CD4-positive, alpha-beta T cell treated with Interferon gamma for 1 hour (primary cell): ENCODE data around the gene FXYD4.
A peak's percentile ranks its signal among the peaks of the same experiment; 100 is the strongest.

Source experiments
- DNase-seq: peaks from one replicate; pipeline ENCODE4 v3.0.0-alpha.2; 2020

FXYD4 gene

DNA sequence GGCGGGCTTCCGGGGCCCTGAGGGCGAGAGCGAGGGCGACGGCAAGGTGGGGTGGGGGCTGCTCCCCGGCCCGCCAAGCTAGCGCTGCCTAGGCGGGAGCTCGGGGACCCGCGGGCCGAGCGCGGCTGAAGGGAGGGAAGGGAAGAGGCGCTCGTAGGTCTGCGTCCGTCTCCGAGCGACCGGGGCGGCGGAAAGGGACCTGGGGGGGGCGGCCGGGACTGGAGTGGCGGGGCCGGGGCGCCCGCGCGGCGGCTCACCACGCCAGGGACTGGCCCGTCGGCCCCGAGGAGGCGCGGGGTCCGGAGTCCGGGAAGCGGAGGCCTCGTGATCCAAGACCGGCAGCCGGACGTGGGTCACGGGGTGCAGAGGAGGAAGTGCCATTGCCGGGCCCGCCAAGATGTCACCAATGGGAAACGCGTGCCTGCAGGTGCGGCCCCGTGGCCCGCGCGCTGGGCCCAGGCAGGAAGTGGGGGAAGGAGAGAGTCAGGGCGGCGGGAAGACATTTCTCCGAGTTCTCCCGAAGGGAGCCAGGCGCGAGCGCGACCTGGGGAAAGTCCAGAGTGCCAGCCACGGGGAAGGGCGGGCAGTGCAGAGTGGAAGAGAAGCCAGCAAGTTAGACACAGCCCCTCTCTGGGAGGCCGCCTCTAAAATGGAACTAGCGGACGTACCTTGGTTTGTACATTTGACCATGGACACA lies 25.6 kb downstream of the FXYD4 start:
- peak; percentile 82 for DNase-seq

DNA sequence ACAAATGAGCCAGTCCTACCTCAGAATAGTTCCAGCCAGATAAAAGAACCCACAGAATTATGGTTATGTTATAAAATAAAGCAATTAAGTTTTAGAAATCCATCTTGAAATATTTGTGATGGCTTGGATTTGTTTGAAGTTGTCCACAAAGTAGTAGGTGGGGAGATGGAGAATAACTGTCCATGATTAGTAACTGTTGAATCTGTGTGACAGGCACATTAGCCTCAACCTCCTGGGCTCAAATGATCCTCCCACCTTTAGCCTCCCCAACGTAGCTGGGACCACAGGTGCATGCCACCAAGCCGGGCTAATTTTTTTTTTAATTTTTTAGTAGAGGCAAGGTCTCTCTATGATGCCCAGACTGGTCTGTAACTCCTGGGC lies 27.5 kb downstream of the FXYD4 start:
- DNase-seq: no peak

DNA sequence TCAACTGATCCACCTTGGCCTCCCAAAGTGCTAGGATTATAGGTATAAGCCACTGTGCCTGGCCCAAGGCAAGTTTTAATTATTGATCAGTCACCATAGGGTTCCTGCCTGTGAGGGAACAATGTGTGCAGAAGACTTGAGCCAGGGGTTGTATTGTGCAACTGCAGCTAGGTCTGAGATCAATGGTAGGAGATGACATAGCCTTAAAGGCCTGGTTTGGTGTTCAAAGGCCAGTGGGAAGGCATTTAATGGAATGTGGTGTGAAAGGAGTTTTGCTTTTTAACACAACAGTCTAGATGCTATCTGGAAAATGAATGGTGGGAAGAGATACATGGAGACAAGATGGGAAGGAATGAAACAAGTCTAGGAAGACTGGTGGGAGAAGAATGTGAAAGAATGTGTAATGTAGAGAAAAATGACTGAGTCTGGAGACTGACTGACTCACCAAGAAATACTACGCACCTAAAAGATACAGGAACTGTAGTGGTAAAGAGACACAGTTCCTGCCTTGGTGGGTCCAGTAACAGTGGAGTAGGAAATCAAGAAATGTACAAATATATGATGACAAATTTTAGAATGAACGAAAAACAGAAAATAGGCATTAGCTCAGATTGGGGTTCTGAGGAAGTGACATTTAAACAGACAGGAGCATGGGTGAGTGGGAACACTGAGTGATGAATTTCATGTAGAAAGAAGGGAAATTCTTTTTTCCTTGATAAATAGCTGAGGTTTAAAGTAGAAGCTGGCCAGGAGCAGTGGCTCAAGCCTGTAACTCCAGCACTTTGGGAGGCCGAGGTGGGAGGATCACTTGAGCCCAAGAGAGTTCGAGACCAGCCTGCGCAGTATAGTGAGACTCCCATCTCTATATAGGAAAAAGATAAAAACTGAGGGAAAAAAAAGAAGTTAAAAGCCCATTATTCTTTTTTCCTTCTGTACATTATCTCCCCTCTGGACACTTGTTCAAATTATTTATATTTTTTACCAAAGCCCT lies 28.2 kb downstream of the FXYD4 start:
- no peak for DNase-seq

DNA sequence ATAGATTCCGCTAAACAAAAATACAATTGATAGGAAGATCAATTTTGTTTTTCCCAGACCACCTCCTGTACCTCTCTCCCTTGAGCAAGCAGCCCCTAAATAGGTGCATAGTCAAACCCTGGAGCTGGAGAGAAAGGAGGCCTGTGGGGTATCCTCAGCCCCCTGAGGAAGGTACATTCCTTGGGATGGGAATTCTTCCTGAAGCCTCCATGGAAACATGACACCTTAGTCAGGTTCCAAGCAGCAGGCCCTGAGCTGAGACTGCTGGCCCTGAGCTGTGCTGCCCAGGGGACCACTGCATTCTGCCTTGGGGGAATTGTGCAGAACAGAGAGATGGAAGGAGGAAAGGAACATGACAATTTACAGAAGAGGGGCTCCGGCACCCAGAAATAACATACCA lies 30.2 kb downstream of the FXYD4 start:
- no peak for DNase-seq

DNA sequence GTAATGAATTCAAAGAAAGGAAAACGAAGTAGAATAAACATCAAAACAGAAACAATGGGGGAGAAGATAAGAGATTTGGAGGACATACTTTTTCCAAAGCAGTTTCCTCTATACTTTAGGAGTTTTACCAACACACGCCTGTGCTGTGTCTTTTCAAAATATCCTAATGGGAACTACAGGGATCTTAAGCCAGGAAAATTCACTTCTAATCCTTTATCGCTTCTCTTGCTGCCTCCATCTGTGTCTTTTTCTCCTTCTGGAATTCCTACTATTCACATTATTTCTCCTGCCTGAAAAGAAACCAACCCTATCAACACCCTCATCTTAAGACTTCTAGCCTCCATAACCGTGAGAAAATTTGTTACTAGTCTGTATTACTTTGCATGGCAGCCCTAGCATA lies 30.7 kb downstream of the FXYD4 start:
- DNase-seq: no peak

DNA sequence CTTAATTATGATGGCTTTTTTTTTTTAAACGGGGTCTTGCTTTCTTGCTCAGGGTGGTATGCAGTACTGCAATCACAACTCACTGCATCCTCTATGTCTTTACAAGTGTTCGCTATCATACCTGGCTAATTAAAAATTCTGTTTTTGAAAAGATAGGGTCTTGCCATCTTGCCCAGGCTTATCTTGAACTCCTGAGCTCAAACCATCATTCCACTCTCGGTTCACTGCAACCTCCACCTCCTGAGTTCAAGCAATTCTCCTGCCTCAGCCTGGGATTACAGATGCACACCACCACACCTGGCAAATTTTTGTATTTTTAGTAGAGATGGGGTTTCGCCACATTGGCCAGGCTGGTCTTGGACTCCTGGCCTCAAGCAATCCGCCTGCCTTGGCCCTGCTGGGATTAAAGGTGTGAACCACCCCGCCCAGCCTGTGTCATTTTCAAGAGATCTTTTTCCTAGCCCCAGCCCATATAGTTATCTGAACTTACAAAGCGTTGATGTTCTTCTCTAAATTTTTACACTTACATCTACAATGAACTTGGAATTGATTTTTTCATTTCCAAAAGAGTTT lies 31.5 kb downstream of the FXYD4 start:
- DNase-seq: no peak

DNA sequence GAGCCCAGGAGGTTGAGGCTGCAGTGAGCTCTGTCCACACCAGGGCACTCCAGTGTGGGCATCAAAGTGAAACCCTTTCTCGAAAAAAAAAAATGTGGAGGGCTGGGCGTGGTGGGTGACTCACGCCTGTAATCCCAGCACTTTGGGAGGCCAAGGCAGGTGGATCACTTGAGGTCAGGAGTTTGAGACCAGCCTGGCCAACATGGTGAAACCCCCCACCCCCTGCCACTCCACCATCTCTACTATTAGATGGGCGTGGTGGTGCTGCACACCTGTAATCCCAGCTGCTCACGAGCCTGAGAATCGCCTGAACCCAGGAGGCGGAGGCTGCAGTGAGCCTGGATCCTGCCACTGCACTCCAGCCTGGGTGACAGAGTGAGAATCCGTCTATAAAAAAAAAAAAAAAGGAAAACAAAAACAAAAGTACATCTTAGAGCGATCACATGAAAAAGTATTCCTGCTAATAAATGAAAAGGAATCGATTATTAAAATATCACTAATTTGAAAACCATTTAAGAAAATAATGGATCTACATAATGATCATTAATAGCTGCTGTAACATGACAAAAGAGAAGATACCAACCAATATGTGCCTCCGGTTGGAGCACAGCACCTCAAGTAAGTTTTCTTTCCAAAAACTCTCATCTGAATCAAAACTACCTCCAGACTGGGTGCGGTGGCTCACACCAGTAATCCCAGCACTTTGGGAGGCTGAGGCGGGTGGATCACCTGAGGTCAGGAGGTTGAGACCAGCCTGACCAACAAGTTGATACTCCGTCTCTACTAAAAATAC lies 32.7 kb downstream of the FXYD4 start:
- DNase-seq: no peak

DNA sequence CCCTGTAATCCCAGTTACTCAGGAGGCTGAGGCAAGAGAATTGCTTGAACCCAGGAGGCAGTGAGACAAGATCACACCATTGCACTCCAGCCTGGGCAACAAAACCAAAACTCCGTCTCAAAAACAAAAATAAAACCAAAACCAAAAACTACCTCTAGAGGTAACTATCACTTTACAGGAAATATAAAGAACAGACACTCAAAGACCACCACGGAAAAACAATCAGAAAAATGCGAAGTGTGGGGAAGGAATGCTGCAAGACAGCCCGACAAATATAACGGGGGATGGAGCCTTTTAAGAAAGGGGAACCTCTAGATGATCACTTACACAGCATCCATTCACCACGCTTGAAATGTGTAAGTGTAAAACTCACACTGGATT lies 33.3 kb downstream of the FXYD4 start:
- no peak for DNase-seq

DNA sequence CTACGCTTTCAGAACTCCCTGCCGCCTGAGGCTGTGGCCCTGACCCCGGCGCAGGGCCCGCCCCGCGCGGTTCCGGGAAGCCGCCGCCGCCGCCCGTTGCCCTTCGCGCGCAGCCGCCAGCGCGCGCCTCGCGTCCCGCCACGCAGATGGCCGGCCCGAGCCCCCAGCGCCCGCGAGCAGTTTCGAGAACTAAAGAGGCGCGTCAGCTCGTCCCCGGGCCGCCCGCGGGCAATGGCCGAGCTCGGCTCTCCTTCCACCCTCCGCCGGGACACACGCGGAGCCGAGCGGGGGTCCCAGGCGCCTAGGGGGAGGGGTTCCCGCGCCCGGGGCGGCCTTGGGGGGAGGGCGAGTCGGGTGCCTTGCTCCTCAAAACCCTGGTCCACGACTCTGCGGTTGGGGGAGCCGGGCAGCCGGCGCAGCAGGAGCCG lies 35.7 kb downstream of the FXYD4 start:
- DNase-seq: peak; percentile 54

DNA sequence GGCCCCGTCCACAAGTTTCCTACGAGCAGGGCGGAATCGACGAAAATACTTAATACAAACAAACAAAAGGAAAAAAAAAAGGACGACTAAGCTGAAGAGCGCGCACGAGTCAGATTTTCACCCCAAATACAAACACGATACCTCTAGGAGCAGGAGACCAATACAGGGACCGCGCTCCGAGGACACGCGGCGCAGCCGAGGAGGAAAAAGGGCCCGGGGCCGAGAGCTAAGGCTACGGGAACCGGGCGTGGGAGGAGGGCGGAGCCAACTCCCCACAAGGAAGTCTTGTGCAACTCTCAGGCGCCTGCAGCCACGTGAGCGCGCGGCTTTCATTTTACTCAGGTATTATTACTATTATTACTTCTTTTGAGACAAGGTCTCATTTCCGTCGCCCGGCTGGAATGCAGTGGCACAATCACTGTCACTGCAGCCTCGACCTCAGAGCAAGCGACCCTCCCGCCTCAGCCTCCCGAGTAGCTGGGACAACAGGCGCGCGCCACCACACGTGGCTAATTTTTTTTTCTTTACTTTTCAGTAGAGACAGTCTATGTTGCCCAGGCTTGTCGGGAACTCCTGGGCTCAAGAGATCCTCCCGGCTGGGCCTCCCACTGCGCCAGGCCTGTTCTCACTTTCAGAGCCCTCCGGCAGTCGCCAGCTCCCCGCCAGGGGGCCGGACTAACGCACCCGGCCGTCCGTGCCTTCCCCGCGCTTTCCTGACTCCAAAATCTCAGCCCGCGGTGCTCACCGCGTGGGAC lies 36.3 kb downstream of the FXYD4 start:
- DNase-seq: peak; percentile 89

DNA sequence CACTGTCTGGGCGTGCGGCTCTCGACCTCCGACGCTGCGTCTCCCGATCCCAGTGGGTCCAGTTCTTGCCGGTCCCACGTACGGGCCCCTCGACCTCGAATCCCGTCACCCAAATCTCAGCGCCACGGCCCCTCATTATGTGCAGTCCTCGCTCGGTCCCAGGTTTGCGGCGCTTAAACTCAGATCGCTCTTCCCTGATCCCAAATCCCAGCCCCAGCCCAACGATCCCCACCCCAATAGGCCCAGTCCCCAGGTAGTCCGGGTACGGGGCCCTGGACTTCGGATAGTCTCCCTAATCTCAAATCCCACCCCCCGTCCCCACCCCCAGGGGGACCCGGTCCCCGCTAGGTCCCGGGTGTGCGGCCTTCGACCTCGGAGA lies 36.9 kb downstream of the FXYD4 start:
- DNase-seq: no peak

DNA sequence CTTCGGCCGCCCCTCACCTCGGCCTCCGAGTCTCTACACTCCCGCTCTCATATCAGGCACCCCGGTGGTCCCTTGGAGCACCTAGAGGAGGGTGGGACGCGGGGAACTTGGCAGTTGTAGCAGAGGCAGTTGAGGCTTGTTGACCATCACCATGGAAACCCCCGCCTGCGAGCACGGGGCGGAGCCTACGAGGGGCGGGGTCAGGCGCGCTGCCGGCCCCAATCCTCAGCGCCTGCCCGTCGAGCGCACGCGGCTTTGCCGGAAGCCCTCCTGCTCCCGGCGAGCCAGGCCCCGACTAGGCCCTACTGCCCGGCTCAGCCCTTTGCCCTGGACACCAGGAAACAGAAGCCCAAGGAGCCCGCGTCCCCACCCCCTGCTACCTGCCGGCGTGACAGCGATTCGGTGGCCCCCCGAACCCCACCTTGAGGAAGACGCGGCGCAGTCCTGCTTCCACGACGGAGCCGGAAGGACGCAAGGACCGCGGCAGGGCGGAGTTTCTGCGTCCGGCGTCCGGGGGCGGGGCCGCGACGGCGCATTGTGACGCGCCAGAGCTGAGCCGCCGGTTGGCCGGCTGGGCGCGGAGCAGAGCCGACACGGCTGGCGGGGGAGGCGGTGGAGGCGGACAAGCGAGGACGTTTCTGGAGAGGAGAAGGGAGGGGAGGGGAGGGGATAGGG lies 37.4 kb downstream of the FXYD4 start, which contains the start of gene HNRNPF:
HNRNPF (minus strand) TSS at position 477 of the 675 bp plus-strand sequence. CDS start 21,302 bp downstream, outside the sequence.
- DNase-seq: peak; percentile 96

DNA sequence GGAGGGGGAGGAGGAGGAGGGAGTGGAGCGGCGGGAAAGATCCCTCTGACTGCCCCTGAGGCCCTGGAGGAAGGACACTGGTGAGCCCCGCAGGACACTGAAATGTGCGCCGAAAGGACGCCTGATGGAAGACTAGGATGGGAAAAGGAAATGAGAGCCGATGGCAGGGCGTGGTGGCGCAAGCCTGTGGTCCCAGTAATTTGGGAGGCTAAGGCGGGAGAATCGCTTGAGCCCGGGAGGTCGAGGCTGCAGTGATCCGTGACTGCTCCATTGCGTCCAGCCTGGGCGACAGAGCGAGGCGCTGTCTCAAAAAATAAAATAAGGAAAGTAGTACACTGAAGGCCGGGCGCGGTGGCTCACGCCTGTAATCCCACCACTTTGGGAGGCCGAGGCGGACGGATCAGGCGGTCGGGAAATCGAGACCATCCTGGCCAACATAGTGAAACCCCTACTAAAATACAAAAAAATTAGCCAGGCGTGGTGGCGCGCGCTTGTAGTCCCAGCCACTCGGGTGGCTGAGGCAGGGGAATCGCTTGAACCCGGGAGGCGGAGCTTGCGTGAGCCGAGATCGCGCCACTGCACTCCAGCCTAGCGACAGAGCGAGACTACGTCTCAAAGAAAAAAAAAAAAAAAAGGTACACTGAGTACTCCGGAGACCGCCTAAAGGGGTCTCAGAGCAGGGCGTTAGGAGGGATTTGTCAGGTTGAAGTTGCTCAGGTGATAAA lies 38.1 kb downstream of the FXYD4 start:
- DNase-seq: peak; percentile 85

DNA sequence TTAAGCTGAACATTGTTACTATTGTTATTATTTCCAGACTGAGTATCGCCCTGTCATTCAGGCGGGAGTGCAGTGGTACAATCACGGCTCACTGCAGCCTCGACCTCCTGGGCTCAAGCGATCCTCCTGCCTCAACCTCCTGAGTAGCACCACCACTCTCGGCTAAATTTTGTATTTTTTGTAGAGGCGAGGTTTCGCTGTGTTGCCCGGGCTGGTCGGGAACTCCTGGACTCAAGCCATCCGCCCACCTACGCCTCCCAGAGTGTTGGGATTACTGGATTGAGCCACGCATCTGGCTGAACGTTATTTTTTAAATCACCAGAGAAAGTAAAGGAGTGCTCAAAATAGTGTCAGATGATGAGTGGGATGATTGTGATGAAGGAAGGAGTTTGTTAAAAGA lies 38.9 kb downstream of the FXYD4 start:
- no peak for DNase-seq

DNA sequence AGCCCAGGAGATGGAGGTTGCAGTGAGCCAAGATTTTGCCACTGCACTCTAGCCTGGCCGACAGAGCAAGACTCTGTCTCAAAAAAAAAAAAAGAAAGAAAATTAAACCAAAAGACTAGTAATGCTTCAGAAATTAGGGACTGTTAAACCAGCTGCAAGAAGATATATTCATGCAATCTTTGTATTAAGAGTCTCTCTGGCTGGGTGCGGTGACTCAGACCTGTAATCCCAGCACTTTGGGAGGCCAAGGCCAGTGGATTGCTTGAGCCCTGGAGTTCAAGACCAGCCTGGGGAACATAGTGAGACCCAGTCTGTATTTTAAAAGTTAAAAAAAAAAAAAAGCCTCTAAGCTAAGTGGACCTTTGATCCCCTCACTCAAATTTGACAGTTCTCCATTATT lies 40.1 kb downstream of the FXYD4 start:
- DNase-seq: no peak

DNA sequence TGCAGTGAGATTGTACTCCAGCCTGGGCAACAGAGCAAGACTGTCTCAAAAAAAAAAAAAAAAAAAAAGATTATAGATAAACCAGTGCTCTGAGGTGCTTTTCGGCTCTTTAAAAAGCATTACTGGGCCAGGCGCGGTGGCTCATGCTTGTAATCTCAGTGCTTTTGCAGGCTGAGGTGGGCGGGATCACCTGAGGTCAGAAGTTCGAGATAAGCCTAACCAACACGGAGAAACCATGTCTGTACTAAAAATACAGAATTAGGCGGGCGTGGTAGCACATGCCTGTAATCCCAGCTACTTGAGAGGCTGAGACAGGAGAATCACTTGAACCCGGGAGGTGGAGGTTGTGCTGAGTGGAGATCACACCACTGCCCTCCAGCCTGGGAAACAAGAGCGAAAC lies 44.1 kb downstream of the FXYD4 start:
- no peak for DNase-seq

DNA sequence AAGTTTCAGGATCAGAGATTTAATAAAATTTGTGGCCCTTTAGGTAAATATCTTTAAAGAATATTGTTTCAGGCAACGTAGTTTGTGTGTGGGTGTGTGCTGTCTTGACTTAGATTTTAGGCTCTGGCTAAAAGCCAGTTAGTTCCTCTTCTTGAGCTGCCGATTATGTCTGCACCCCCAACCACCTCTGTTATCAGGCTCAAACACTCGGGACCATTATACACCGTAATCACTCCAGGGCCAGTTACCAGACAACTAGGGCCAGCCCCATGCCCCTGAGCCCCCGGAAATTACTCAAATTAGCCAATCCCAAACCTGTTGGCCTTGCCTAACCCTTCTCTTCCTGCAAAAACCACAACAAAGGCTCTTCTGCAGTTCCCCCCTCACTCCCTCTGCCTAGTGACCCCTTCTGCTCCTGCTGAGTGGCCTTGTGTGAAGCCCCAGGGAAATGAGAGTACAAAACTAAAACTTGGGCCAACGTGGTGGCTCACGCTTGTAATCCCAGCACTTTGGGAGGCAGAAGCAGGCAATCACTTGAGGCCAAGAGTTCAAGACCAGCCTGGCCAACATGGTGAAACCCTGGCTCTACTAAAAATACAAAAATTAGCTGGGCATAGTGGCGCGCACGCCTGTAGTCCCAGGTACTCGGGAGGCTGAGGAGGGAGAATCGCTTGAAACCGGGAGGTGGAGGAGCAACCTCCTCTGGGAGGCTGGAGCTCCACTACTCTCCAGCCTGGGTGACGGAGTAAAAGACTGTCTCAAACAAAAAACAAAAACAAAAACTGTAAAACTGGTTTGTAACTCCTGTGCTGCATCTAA lies 46.7 kb downstream of the FXYD4 start:
- peak; percentile 67 for DNase-seq

DNA sequence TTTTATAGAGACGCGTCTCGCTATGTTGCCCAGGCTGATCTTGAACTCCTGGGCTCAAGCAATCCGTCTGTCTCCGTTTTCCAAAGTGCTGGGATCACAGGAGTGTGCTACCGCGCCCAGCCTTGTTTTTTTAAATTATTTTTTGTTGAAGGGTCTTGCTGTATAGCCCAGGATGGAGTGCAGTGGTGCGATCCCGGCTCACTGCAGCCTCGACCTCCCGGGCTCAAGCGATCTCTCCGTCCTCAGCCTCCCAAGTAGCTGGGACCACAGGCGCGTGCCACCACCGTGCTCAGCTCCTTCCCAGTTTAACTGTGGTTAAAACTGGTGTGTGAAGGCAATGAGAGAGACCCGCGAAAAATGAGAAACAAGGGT lies 48.5 kb downstream of the FXYD4 start:
- DNase-seq: no peak

DNA sequence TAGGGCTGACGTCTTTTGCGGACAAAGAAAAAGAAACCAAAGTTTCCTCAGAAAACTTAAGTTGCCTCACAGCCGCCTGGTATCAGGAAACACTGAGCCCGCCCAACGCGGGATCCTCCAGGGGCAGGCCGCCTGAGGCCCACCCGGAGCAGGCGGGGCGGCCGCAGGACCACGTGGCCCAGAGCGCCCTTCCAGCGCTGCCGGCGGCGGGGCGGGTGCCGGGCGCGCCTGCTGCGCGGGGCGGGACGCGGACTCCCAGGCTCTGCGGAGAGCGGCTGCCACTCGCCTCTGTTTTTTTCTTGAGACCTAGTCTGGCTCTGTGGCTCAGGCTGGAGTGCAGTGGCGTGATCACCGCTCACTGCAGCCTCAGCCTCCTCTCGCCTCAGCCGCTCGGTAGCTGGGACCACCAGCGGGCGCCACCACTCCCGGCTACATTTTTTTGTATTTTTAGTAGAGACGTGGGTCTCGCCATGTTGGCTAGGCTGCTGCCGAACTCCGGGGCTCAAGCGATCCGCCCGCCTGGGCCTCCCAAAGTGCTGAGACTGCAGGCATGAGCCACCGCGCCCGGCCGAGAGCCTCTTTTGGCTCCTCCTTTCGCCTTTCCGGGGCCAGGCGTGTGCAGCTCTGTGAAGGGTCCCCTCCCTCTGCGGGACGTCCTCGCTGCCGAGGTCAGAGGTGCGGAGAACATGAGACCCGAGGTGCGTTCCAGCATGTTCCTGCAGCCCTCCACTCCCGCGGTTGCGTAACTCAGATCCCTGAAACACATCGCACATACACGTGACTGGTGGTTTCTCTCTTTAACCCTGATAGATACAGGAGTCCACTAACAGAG lies 49.1 kb downstream of the FXYD4 start:
- peak; percentile 82 for DNase-seq
